Measurements from ENCODE around the gene PCNT.

- TF ChIP-seq ARNT (IDR thresholded peaks at IDR 0.05), result no peak
- no peak for TF ChIP-seq FOXK2 (IDR thresholded peaks at IDR 0.05)
- no peak for TF ChIP-seq BHLHE40 (IDR thresholded peaks at IDR 0.05; ENCODE audit: borderline replicate concordance)
- no peak for TF ChIP-seq SP1 (IDR thresholded peaks at IDR 0.05)
- no peak for TF ChIP-seq SUZ12 (IDR thresholded peaks at IDR 0.05)
- TF ChIP-seq CTBP1 (IDR thresholded peaks at IDR 0.05; ENCODE audit: borderline replicate concordance), result no peak
- TF ChIP-seq ELF4 (IDR thresholded peaks at IDR 0.05), result no peak
- no peak for TF ChIP-seq HDGF (IDR thresholded peaks at IDR 0.05; ENCODE audit: borderline replicate concordance)
- no peak for TF ChIP-seq LEF1 (IDR thresholded peaks at IDR 0.05; ENCODE audit: borderline replicate concordance)
Measured at GRCh38 chr21:46489800-46490199, 165.8 kb downstream of the PCNT start.
